GM12878 (cell line): ENCODE results near the gene ADGRL2. TPM values are rescaled to one million over a fixed set of nuclear protein-coding genes. Genes with fewer than 3 reads are reported as not detected.

Experiments
- ATAC-seq: fragments of 200-7000 bp; cut with Tn5 transposase; 3 replicates; pipeline ENCODE4 v1.9.1; 2020; ENCODE audit warnings: mild to moderate bottlenecking, moderate library complexity
- BruUV-seq: library from RNA; stranded (reverse); fragments of 400-500 nt; replicated peaks from 2 replicates; lab custom pipeline; 2021; lab: Mats Ljungman, UMichigan
- CTCF ChIA-PET: fragments of 300-600 bp; sonication (Branson Sonifier 250); formaldehyde crosslinking; extraction: SDS; loops from one replicate; lab custom pipeline; 2021; ENCODE audit warnings: inconsistent platforms; lab: Yijun Ruan, JAX
- POLR2A ChIA-PET: fragments of 350-600 bp; formaldehyde crosslinking; extraction: SDS; loops from one replicate; lab custom pipeline; 2021; ENCODE audit warnings: inconsistent platforms; lab: Charles Lee
- RAD21 ChIA-PET: fragments of 300-600 bp; sonication (Branson Sonifier 250); formaldehyde crosslinking; loops from one replicate; lab custom pipeline; 2023; ENCODE audit warnings: antibody characterized with exemption; ENCODE audit not compliant: unreplicated experiment; lab: Charles Lee
- SMC1A ChIA-PET: fragments of 300-600 bp; sonication (Branson Sonifier 250); formaldehyde crosslinking; loops from one replicate; lab custom pipeline; 2023; ENCODE audit not compliant: unreplicated experiment, uncharacterized antibody; lab: Charles Lee
- DNase-seq: peaks from one replicate; pipeline ENCODE4 v3.0.0-alpha.2; 2011; ENCODE audit warnings: low read depth, low spot score
- FAIRE-seq: peaks from 3 replicates; lab custom pipeline; 2011; peaks lifted over from hg19 to GRCh38; lab: Jason Lieb, UNC
- H2AFZ ChIP-seq: 2 replicates; pipeline ENCODE4 v1.6.0; 2011; ENCODE audit warnings: low read depth, low read length, control low read depth; ENCODE audit not compliant: control insufficient read depth
- H3K27ac ChIP-seq: 2 replicates; pipeline ENCODE4 v1.5.1; 2011; ENCODE audit warnings: control low read depth; ENCODE audit not compliant: control insufficient read depth, insufficient read depth
- H3K27me3 ChIP-seq, 2 experiments: replicated peaks in 1 of 2; 2 replicates each; pipeline versions ENCODE4 v1.6.0 to v1.6.1; 2011; ENCODE audit warnings: low read length in 1 of 2; ENCODE audit not compliant: control insufficient read depth in 2 of 2, insufficient read depth in 2 of 2
- H3K36me3 ChIP-seq, 2 experiments: 2 replicates each; pipeline ENCODE4 v1.5.1; 2011; ENCODE audit warnings: low read length in 1 of 2; ENCODE audit not compliant: control insufficient read depth in 2 of 2, insufficient read depth in 2 of 2
- H3K4me1 ChIP-seq: 2 replicates; pipeline ENCODE4 v1.6.1; 2011; ENCODE audit warnings: mild to moderate bottlenecking, low read length, moderate library complexity, mixed read lengths; ENCODE audit not compliant: control insufficient read depth, insufficient read depth
- H3K4me2 ChIP-seq: 2 replicates; pipeline ENCODE4 v1.6.0; 2011; ENCODE audit warnings: control low read depth; ENCODE audit not compliant: control insufficient read depth, insufficient read depth
- H3K4me3 ChIP-seq: fragments of 200-600 bp; sonication (generic); 2 replicates; pipeline ENCODE4 v1.5.1; 2016
- H3K79me2 ChIP-seq: 2 replicates; pipeline ENCODE4 v1.6.0; 2011; ENCODE audit warnings: low read length; ENCODE audit not compliant: control insufficient read depth, insufficient read depth
- H3K9ac ChIP-seq: 2 replicates; pipeline ENCODE4 v1.8.0; 2011; ENCODE audit warnings: low read length, control low read depth, mixed read lengths; ENCODE audit not compliant: control insufficient read depth, insufficient read depth
- H3K9me3 ChIP-seq: replicated peaks from 3 replicates; pipeline ENCODE4 v1.5.1; 2011; ENCODE audit warnings: mild to moderate bottlenecking, low read length; ENCODE audit not compliant: control insufficient read depth, insufficient read depth
- H4K20me1 ChIP-seq: 2 replicates; pipeline ENCODE4 v1.6.0; 2011; ENCODE audit not compliant: control insufficient read depth, insufficient read depth
- BHLHE40 ChIP-seq, 2 experiments: fragments of 450-650 bp in 1 of 2; IDR thresholded peaks; 2 replicates each; pipeline ENCODE4 v1.6.1; 2011 to 2017; ENCODE audit warnings: low read depth in 2 of 2, borderline replicate concordance in 1 of 2, improper control_type of control experiment in 1 of 2, low read length in 1 of 2, mild to moderate bottlenecking in 1 of 2
- CUX1 ChIP-seq: IDR thresholded peaks from 2 replicates; pipeline ENCODE4 v1.6.1; 2012; ENCODE audit warnings: improper control_type of control experiment, low read depth, low read length; ENCODE audit not compliant: insufficient replicate concordance
- E2F4 ChIP-seq: IDR thresholded peaks from 2 replicates; pipeline ENCODE4 v1.6.1; 2012; ENCODE audit warnings: low read depth, low read length, improper control_type of control experiment
- ETV6 ChIP-seq, 2 experiments: fragments of 450-650 bp in 1 of 2; IDR thresholded peaks in 1 of 2; conservative IDR thresholded peaks in 1 of 2; 2 replicates each; pipeline ENCODE4 v1.6.1; 2014; ENCODE audit warnings: antibody characterized with exemption in 1 of 2, borderline replicate concordance in 1 of 2, low read depth in 1 of 2, mild to moderate bottlenecking in 1 of 2, moderate library complexity in 1 of 2
- HDAC6 ChIP-seq: fragments of 200-600 bp; sonication (generic); IDR thresholded peaks from one replicate; pipeline ENCODE4 v1.8.0; 2017; ENCODE audit warnings: antibody characterized with exemption; ENCODE audit not compliant: unreplicated experiment
- MXI1 ChIP-seq: fragments of 150-350 bp; IDR thresholded peaks from 2 replicates; pipeline ENCODE4 v1.6.1; 2011; ENCODE audit warnings: low read depth, mild to moderate bottlenecking, inconsistent platforms, low read length, improper control_type of control experiment
- POLR2A ChIP-seq: IDR thresholded peaks from 2 replicates; pipeline ENCODE4 v1.6.1; 2011; ENCODE audit warnings: low read depth, mild to moderate bottlenecking, low read length
- POU2F2 ChIP-seq: IDR thresholded peaks from 3 replicates; pipeline ENCODE4 v1.6.1; 2011; ENCODE audit warnings: low read depth, mild to moderate bottlenecking, low read length, borderline replicate concordance
- SP1 ChIP-seq: IDR thresholded peaks from one replicate; pipeline ENCODE4 v1.6.1; 2011; ENCODE audit warnings: low read depth, low read length
- TARDBP ChIP-seq: IDR thresholded peaks from 2 replicates; pipeline ENCODE4 v1.6.1; 2016; ENCODE audit warnings: borderline replicate concordance
- in situ Hi-C: fragments of 300-500 bp; cut with MboI; formaldehyde crosslinking; loops from 9 replicates; pipeline ENCODE4 v1.14.3; 2018; ENCODE audit warnings: mixed read lengths
- intact Hi-C: fragments of 100-400 bp; cut with micrococcal nuclease; formaldehyde crosslinking; loops from one replicate; pipeline ENCODE4 v1.14.2; 2022; ENCODE audit not compliant: unreplicated experiment
- polyA plus RNA-seq, 11 experiments: library from polyadenylated mRNA; depleted of rRNA in 4 of 11; unstranded in 6 of 11; stranded (reverse) in 5 of 11; fragments of >200 nt; fragmentation: Nextera tagmentation in 4 of 11; fragmentation: Illumina TruSeq in 1 of 11; extraction: Ambion mirVana in 4 of 11; extraction: Trizol in 1 of 11; gene quantifications; 1 replicate in 1 of 11; 2 replicates in 10 of 11; pipeline versions ENCODE4 v1.2.1 to v1.2.3, GENCODE V29; 2011 to 2016; ENCODE audit warnings: inconsistent platforms in 2 of 11, missing spikeins in 2 of 11, low read depth in 1 of 11
- total RNA-seq, 4 experiments: library from RNA; depleted of rRNA in 3 of 4; stranded (reverse); fragments of >200 nt in 3 of 4; fragmentation: Illumina TruSeq in 1 of 4; extraction: Trizol in 1 of 4; gene quantifications; 2 replicates each; pipeline versions ENCODE4 v1.2.1 to v1.2.3, GENCODE V29; 2013 to 2021
- TF ChIP-seq, protein P1 (sequence below): fragments of 450-650 bp; IDR thresholded peaks from 2 replicates; pipeline ENCODE4 v1.6.1; 2018; ENCODE audit warnings: mild to moderate bottlenecking, low read depth, moderate library complexity; ENCODE audit not compliant: partially characterized antibody

ADGRL2 gene
- total and polyA plus RNA-seq, 10 of the 15 experiments (the other 5 are each of a cell fraction or from before 2014, with no cell fraction given), result 0.03 to 13.6 (median 0.21) TPM

GRCh38 chr1:81760477-81761097, 40.1 kb upstream of the ADGRL2 start (continued):
- no peak for TF ChIP-seq CUX1

DNA sequence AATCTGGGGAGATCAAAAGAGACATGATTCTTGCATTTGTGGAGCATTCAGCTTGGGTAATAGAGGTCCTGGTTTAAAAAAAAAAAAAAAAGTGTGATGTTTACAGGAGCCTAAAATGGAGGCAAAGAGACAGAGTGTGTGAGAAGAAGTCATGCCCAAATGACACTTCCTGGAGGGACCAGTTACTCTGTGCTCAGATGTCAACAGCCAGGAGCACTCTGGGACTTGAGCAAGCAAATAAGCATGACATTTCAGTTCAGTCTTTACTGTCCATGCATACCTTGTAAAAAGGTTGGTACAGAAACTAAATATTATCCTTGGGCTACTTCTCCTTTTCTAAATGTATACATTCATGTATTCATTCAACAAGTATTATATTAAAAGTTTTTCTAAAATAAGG, 25.2 kb upstream of the ADGRL2 start:
- Histone ChIP-seq H3K27ac (no peak overlapping the region), H3K4me2 (no peak overlapping the region), H3K9ac (no peak overlapping the region), H4K20me1 (no peaks in the 10 kb centered on the region), H3K27me3 (no peaks in the 10 kb centered on the region), H3K9me3 (no peaks in the 10 kb centered on the region), H2AFZ (no peak overlapping the region), H3K4me1 (no peaks in the 10 kb centered on the region), H3K36me3 (no peaks in the 10 kb centered on the region), H3K4me3 (no peak overlapping the region), H3K79me2 (no peaks in the 10 kb centered on the region)
- intact Hi-C loops, result no loop called here
- RAD21 ChIA-PET, result no interaction called here
- POLR2A ChIA-PET, result no interaction called here
- FAIRE-seq (no peak), ATAC-seq (no peak; the same call in 2 of the 3 replicates), DNase-seq (no peak)
- in situ Hi-C loops, result no loop called here
- CTCF ChIA-PET, result interaction anchor here (0.7 kb wide), 1 partner anchor 292 kb away, joined by 5 read pairs; no protein-coding TSS in a partner anchor
- BruUV-seq, result no TSS peak
- SMC1A ChIA-PET, result interaction anchor here (0.6 to 1.7 kb wide), 5 partner anchors 9 to 526 kb away, joined by 3 to 6 read pairs (median 3); no protein-coding TSS in a partner anchor
- TF ChIP-seq, protein P1, sequence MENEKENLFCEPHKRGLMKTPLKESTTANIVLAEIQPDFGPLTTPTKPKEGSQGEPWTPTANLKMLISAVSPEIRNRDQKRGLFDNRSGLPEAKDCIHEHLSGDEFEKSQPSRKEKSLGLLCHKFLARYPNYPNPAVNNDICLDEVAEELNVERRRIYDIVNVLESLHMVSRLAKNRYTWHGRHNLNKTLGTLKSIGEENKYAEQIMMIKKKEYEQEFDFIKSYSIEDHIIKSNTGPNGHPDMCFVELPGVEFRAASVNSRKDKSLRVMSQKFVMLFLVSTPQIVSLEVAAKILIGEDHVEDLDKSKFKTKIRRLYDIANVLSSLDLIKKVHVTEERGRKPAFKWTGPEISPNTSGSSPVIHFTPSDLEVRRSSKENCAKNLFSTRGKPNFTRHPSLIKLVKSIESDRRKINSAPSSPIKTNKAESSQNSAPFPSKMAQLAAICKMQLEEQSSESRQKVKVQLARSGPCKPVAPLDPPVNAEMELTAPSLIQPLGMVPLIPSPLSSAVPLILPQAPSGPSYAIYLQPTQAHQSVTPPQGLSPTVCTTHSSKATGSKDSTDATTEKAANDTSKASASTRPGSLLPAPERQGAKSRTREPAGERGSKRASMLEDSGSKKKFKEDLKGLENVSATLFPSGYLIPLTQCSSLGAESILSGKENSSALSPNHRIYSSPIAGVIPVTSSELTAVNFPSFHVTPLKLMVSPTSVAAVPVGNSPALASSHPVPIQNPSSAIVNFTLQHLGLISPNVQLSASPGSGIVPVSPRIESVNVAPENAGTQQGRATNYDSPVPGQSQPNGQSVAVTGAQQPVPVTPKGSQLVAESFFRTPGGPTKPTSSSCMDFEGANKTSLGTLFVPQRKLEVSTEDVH, result no peak
- TF ChIP-seq POLR2A (no peak), MXI1 (no peak), TARDBP (no peak), SP1 (no peak), HDAC6 (no peak), BHLHE40 (IDR thresholded peaks at IDR 0.05; ENCODE audit: borderline replicate concordance in 1 of 2, low read depth in 2 of 2, low read length in 1 of 2) (no peak), POU2F2 (no peak), ETV6 (conservative IDR thresholded peaks at IDR 0.05 in 1 of 2, IDR thresholded peaks at IDR 0.05 in 1 of 2; ENCODE audit: borderline replicate concordance in 1 of 2, low read depth in 1 of 2) (no peak), E2F4 (no peak)
